NT2/D1 (cell line): Measurements from ENCODE around the gene SERPINE1.

Experiments
- SUZ12 ChIP-seq: IDR thresholded peaks from 2 replicates; pipeline ENCODE4 v1.6.1; 2011; ENCODE audit not compliant: insufficient read length, insufficient read depth; ENCODE audit errors: extremely low read depth
- ZNF274 ChIP-seq: IDR thresholded peaks from 2 replicates; pipeline ENCODE4 v1.6.1; 2011; ENCODE audit warnings: mild to moderate bottlenecking, low read depth, low read length

GRCh38 chr7:101104193-101104713, 22.7 kb upstream of the SERPINE1 start:
- no peak for TF ChIP-seq SUZ12
- no peak for TF ChIP-seq ZNF274
